ENCODE measurements around the gene VAMP1.
"Not testable (repeated sequence)": the region's sequence is repeated elsewhere in the genome, so short reads cannot be mapped to it uniquely, and the experiment has no call there.

The VAMP1 gene

GRCh38 chr12:6467571-6468282, 2.8 kb downstream of the VAMP1 start:
- H3K4me3 ChIP-seq (ENCODE audit: low read depth, low read length): not testable (repeated sequence)

GRCh38 chr12:6466751-6467150, 3.7 kb downstream of the VAMP1 start:
- H3K4me1 ChIP-seq (ENCODE audit: control insufficient read depth, insufficient read depth, low read length): not testable (repeated sequence)
- ChIA-PET CTCF (interaction anchor here (0.8 to 2.2 kb wide), 8 partner anchors 10 to 144 kb away, joined by 4 to 73 read pairs (median 13); partner anchors contain the start of genes CD27 and TAPBPL), POLR2A (interaction anchor here (0.5 to 2.2 kb wide), 4 partner anchors 10 to 141 kb away, joined by 3 to 13 read pairs (median 3); no protein-coding TSS in a partner anchor)

More at GRCh38 chr12:6467571-6468282, 2.8 kb downstream of the VAMP1 start:
- ChIA-PET POLR2A (interaction anchor here (0.6 kb wide), 1 partner anchor 21 kb away, joined by 3 read pairs; no protein-coding TSS in a partner anchor), CTCF (interaction anchor here (1.7 to 2.2 kb wide), 3 partner anchors 44 to 184 kb away, joined by 6 to 11 read pairs (median 9); no protein-coding TSS in a partner anchor)
- peak; percentile 81 for TF ChIP-seq ZNF585B (tag by site-specific recombination; IDR thresholded peaks at IDR 0.05)
- not testable (repeated sequence) for H3K9me3 ChIP-seq (ENCODE audit: control insufficient read depth, insufficient read depth, low read depth, low read length); H3K4me1 ChIP-seq (ENCODE audit: control insufficient read depth, insufficient read depth, low read length); H3K27ac ChIP-seq (ENCODE audit: extremely low read depth, low read depth, low read length)
- H3K36me3 ChIP-seq (ENCODE audit: control insufficient read depth in 2 of 2, insufficient read depth in 1 of 2, low read length in 2 of 2): peaks cover 9 to 41% of the 10 kb centered on the region in 2 experiments

GRCh38 chr12:6466184-6466573, 4.3 kb downstream of the VAMP1 start:
- TF ChIP-seq ZNF416 (tag by site-specific recombination; IDR thresholded peaks at IDR 0.05) (no peak), EGR2 (tag by site-specific recombination; IDR thresholded peaks at IDR 0.05; ENCODE audit: low read depth) (no peak), ZNF521 (tag by site-specific recombination; IDR thresholded peaks at IDR 0.05) (no peak), ZNF571 (tag by site-specific recombination; IDR thresholded peaks at IDR 0.05) (no peak), ZBTB48 (tag by site-specific recombination; IDR thresholded peaks at IDR 0.05) (no peak), ZNF658 (tag by site-specific recombination; IDR thresholded peaks at IDR 0.05) (no peak)
- no peak overlapping the region for H3K27ac ChIP-seq (ENCODE audit: extremely low read depth, low read depth, low read length)
- peaks cover 9 to 56% of the 10 kb centered on the region in 2 experiments for H3K36me3 ChIP-seq (ENCODE audit: control insufficient read depth in 2 of 2, insufficient read depth in 1 of 2, low read length in 2 of 2)
- H3K4me3 ChIP-seq (ENCODE audit: low read depth, low read length): no peak overlapping the region
- CTCF ChIA-PET: interaction anchor here (0.6 to 2.2 kb wide), 38 partner anchors 10 to 1025 kb away, joined by 3 to 73 read pairs (median 6); partner anchors contain the start of genes CD27, MRPL51 and TAPBPL
- POLR2A ChIA-PET: interaction anchor here (0.5 to 2.2 kb wide), 7 partner anchors 9 to 143 kb away, joined by 3 to 13 read pairs (median 3); partner anchors contain the start of gene GAPDH
- H3K9me3 ChIP-seq (ENCODE audit: control insufficient read depth, insufficient read depth, low read depth, low read length): no peaks in the 10 kb centered on the region
- peaks cover 2% of the 10 kb centered on the region; the same call in 1 of the 2 replicates for H3K4me1 ChIP-seq (ENCODE audit: control insufficient read depth, insufficient read depth, low read length)

More at GRCh38 chr12:6466751-6467150, 3.7 kb downstream of the VAMP1 start:
- not testable (repeated sequence) for H3K27ac ChIP-seq (ENCODE audit: extremely low read depth, low read depth, low read length); H3K9me3 ChIP-seq (ENCODE audit: control insufficient read depth, insufficient read depth, low read depth, low read length); H3K4me3 ChIP-seq (ENCODE audit: low read depth, low read length)
- H3K36me3 ChIP-seq (ENCODE audit: control insufficient read depth in 2 of 2, insufficient read depth in 1 of 2, low read length in 2 of 2): peaks cover 9 to 50% of the 10 kb centered on the region in 2 experiments

- Histone ChIP-seq H3K4me3 (ENCODE audit: low read depth, low read length) (no peak overlapping the region), H3K36me3 (ENCODE audit: control insufficient read depth in 2 of 2, insufficient read depth in 1 of 2, low read length in 2 of 2) (peaks cover 9 to 62% of the 10 kb centered on the region in 2 experiments), H3K9me3 (ENCODE audit: control insufficient read depth, insufficient read depth, low read depth, low read length) (no peaks in the 10 kb centered on the region), H3K27ac (ENCODE audit: extremely low read depth, low read depth, low read length) (no peak overlapping the region), H3K4me1 (ENCODE audit: control insufficient read depth, insufficient read depth, low read length) (peaks cover 2% of the 10 kb centered on the region; the same call in 1 of the 2 replicates)
- ChIA-PET POLR2A (interaction anchor here (0.9 to 2.2 kb wide), 9 partner anchors 9 to 143 kb away, joined by 3 to 13 read pairs (median 3); partner anchors contain the start of genes GAPDH and TAPBPL), CTCF (interaction anchor here (0.6 to 2.2 kb wide), 66 partner anchors 9 to 1024 kb away, joined by 3 to 73 read pairs (median 4); partner anchors contain the start of genes CD27, MRPL51 and TAPBPL)
- TF ChIP-seq SP3 (tag by site-specific recombination; IDR thresholded peaks at IDR 0.05): no peak
- no peak for TF ChIP-seq ZSCAN4 (tag by site-specific recombination; IDR thresholded peaks at IDR 0.05)
- TF ChIP-seq SCRT1 (tag by site-specific recombination; IDR thresholded peaks at IDR 0.05; ENCODE audit: borderline replicate concordance): no peak
- no peak for TF ChIP-seq ZNF239 (tag by site-specific recombination; IDR thresholded peaks at IDR 0.05)
- TF ChIP-seq ZNF530 (tag by site-specific recombination; IDR thresholded peaks at IDR 0.05; ENCODE audit: low read depth): no peak
- no peak for TF ChIP-seq ZSCAN30 (tag by site-specific recombination; IDR thresholded peaks at IDR 0.05)
- TF ChIP-seq ZSCAN16 (tag by site-specific recombination; IDR thresholded peaks at IDR 0.05): no peak
- TF ChIP-seq ZNF654 (tag by site-specific recombination; IDR thresholded peaks at IDR 0.05; ENCODE audit: low read depth): peak; percentile 93
- no peak for TF ChIP-seq ZNF280C (tag by site-specific recombination; IDR thresholded peaks at IDR 0.05)
- peak; percentile 71 for TF ChIP-seq CTCF (tag by site-specific recombination; IDR thresholded peaks at IDR 0.05)
- no peak for TF ChIP-seq ZNF155 (tag by site-specific recombination; IDR thresholded peaks at IDR 0.05)
- TF ChIP-seq ZNF768 (tag by site-specific recombination; IDR thresholded peaks at IDR 0.05): no peak
- no peak for TF ChIP-seq ZNF529 (tag by site-specific recombination; IDR thresholded peaks at IDR 0.05; ENCODE audit: insufficient replicate concordance)
Measured at GRCh38 chr12:6465467-6466183, 4.9 kb downstream of the VAMP1 start.
